Astrocyte (in vitro differentiated cells and primary cell): Measurements from ENCODE around the gene PNMA1.

Experiments used
- EZH2 ChIP-seq: IDR thresholded peaks from 2 replicates; pipeline ENCODE4 v1.6.1; 2012; ENCODE audit warnings: mild to moderate bottlenecking, low read length, inconsistent platforms; ENCODE audit not compliant: insufficient read depth
- TF ChIP-seq, protein P1 (sequence below): IDR thresholded peaks from 2 replicates; pipeline ENCODE4 v1.5.1; 2011; ENCODE audit warnings: low read depth, mild to moderate bottlenecking, inconsistent platforms, low read length, moderate library complexity; ENCODE audit not compliant: insufficient read depth

DNA sequence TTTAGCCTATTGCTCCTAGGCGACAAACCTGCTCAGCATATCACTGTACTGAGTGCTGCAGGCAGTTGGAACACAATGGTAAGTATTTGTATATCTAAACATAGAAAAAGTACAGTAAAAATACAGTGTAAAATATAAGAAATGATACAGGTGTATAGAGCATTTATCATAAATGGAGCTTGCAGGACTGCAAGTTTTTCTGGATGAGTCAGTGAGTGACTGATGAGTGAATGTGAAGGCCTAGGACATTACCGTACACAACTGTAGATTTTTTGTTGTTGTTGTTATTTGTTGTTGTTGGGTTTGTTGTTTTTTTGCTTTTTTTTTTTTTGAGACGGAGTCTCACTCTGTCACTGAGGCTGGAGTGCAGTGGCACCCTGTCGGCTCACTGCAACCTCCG lies 33.4 kb downstream of the PNMA1 start:
- TF ChIP-seq, protein P1, sequence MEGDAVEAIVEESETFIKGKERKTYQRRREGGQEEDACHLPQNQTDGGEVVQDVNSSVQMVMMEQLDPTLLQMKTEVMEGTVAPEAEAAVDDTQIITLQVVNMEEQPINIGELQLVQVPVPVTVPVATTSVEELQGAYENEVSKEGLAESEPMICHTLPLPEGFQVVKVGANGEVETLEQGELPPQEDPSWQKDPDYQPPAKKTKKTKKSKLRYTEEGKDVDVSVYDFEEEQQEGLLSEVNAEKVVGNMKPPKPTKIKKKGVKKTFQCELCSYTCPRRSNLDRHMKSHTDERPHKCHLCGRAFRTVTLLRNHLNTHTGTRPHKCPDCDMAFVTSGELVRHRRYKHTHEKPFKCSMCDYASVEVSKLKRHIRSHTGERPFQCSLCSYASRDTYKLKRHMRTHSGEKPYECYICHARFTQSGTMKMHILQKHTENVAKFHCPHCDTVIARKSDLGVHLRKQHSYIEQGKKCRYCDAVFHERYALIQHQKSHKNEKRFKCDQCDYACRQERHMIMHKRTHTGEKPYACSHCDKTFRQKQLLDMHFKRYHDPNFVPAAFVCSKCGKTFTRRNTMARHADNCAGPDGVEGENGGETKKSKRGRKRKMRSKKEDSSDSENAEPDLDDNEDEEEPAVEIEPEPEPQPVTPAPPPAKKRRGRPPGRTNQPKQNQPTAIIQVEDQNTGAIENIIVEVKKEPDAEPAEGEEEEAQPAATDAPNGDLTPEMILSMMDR = no peak
- no peak for TF ChIP-seq EZH2
